ENCODE results near the gene SEL1L3.

DNA sequence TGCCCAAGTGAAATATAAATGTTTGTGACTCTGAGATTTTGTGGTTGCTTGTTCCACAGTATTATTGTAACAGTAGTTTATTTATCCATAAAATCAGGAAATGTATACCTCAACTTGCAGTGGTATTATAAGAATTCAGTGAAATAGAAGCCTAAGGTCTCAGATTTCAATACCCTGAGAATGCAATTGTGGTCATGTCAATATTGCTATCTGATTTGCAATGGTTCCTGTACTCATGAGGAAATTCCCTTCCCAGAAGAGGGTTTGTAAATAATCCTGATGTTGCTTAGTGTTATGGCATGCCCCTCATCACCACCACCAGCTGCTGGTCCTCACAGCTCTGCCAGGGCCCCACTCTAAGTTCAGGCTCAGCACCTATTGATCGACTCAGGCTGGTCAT lies 139.4 kb downstream of the SEL1L3 start:
- TF ChIP-seq, protein P1, sequence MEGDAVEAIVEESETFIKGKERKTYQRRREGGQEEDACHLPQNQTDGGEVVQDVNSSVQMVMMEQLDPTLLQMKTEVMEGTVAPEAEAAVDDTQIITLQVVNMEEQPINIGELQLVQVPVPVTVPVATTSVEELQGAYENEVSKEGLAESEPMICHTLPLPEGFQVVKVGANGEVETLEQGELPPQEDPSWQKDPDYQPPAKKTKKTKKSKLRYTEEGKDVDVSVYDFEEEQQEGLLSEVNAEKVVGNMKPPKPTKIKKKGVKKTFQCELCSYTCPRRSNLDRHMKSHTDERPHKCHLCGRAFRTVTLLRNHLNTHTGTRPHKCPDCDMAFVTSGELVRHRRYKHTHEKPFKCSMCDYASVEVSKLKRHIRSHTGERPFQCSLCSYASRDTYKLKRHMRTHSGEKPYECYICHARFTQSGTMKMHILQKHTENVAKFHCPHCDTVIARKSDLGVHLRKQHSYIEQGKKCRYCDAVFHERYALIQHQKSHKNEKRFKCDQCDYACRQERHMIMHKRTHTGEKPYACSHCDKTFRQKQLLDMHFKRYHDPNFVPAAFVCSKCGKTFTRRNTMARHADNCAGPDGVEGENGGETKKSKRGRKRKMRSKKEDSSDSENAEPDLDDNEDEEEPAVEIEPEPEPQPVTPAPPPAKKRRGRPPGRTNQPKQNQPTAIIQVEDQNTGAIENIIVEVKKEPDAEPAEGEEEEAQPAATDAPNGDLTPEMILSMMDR (IDR thresholded peaks at IDR 0.05), result no peak
- TF ChIP-seq EZH2 (IDR thresholded peaks at IDR 0.05; ENCODE audit: borderline replicate concordance, insufficient read depth, low read depth, low read length, poor library complexity, severe bottlenecking), result no peak
